NCI-H69 (cell line): ENCODE data around the gene SSTR4.

ENCODE experiments used
- DNase-seq: peaks from one replicate; lab custom pipeline; 2025; lab: John Stamatoyannopoulos, UW

SSTR4 gene

GRCh38 chr20:23065266-23066201, 30.4 kb downstream of the SSTR4 start:
- peak; percentile 23 for DNase-seq

GRCh38 chr20:23066772-23067171, 31.7 kb downstream of the SSTR4 start:
- no peak for DNase-seq

- no peak for DNase-seq
Measured at GRCh38 chr20:23068283-23068682, 33.2 kb downstream of the SSTR4 start.

GRCh38 chr20:23069108-23069507, 34.0 kb downstream of the SSTR4 start:
- DNase-seq: no peak

- DNase-seq: no peak
Measured at GRCh38 chr20:23071398-23071797, 36.3 kb downstream of the SSTR4 start.

GRCh38 chr20:23071996-23072395, 36.9 kb downstream of the SSTR4 start:
- peak; percentile 27 for DNase-seq

GRCh38 chr20:23072892-23073586, 37.9 kb downstream of the SSTR4 start:
- no peak for DNase-seq

- no peak for DNase-seq
Measured at GRCh38 chr20:23074052-23074451, 38.9 kb downstream of the SSTR4 start.

GRCh38 chr20:23077277-23077676, 42.2 kb downstream of the SSTR4 start:
- no peak for DNase-seq

GRCh38 chr20:23078351-23079015, 43.4 kb downstream of the SSTR4 start:
- DNase-seq: peak; percentile 100

- peak; percentile 100 for DNase-seq
Measured at GRCh38 chr20:23079016-23079351, 43.9 kb downstream of the SSTR4 start.

- no peak for DNase-seq
Measured at GRCh38 chr20:23079926-23080325, 44.8 kb downstream of the SSTR4 start.

GRCh38 chr20:23080521-23080920, 45.4 kb downstream of the SSTR4 start:
- no peak for DNase-seq

- no peak for DNase-seq
Measured at GRCh38 chr20:23081263-23081819, 46.2 kb downstream of the SSTR4 start.

GRCh38 chr20:23082846-23083552, 47.9 kb downstream of the SSTR4 start:
- peak; percentile 21 for DNase-seq

GRCh38 chr20:23083553-23084220, 48.6 kb downstream of the SSTR4 start:
- DNase-seq: no peak

GRCh38 chr20:23084282-23084844, 49.3 kb downstream of the SSTR4 start:
- DNase-seq: no peak

GRCh38 chr20:23084845-23085365, 49.8 kb downstream of the SSTR4 start:
- DNase-seq: no peak

GRCh38 chr20:23085436-23086055, 50.4 kb downstream of the SSTR4 start:
- DNase-seq: no peak

- DNase-seq: no peak
Measured at GRCh38 chr20:23086056-23086566, 51.0 kb downstream of the SSTR4 start, which contains the start of gene CD93. TSS of gene CD93 (minus strand) at chr20:23086324. CDS start at chr20:23086192, 132 bp downstream.
